ENCODE data around the gene ADGRL3.

GRCh38 chr4:61373901-61374440, 173.8 kb downstream of the ADGRL3 start:
- TF ChIP-seq, protein P1, sequence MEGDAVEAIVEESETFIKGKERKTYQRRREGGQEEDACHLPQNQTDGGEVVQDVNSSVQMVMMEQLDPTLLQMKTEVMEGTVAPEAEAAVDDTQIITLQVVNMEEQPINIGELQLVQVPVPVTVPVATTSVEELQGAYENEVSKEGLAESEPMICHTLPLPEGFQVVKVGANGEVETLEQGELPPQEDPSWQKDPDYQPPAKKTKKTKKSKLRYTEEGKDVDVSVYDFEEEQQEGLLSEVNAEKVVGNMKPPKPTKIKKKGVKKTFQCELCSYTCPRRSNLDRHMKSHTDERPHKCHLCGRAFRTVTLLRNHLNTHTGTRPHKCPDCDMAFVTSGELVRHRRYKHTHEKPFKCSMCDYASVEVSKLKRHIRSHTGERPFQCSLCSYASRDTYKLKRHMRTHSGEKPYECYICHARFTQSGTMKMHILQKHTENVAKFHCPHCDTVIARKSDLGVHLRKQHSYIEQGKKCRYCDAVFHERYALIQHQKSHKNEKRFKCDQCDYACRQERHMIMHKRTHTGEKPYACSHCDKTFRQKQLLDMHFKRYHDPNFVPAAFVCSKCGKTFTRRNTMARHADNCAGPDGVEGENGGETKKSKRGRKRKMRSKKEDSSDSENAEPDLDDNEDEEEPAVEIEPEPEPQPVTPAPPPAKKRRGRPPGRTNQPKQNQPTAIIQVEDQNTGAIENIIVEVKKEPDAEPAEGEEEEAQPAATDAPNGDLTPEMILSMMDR (IDR thresholded peaks at IDR 0.05) = no peak
- TF ChIP-seq POLR2AphosphoS5 (IDR thresholded peaks at IDR 0.05) (no peak), EP300 (IDR thresholded peaks at IDR 0.05) (no peak)
